GM21529 (cell line): ENCODE results near the gene KCNAB1.
"Not testable (repeated sequence)": the region's sequence is repeated elsewhere in the genome, so short reads cannot be mapped to it uniquely, and the experiment has no call there.

ENCODE experiments used
- ATAC-seq: cut with Tn5 transposase; IDR thresholded peaks from one replicate; pipeline ENCODE4 v1.9.1; 2021; ENCODE audit not compliant: unreplicated experiment

The KCNAB1 gene

DNA sequence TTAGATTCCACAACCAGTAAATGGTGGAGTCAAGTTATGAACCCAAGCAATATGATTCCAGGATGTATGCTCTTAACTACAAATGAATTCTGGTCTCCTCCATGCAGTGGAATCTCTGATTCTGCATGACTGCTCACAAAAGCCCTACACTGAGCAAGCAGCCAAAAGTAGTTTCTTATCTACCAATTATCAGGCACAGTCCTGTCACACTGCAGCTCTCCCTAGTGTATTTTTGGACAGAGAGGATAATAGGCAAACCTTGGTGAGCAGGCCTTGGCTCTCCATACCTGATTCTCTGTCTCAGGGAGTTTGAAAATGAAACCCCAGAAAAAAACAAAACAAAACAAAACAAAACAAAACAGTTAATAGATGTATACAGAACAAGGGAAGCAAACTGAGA is 438.0 kb downstream of the KCNAB1 start:
- no peak for ATAC-seq

DNA sequence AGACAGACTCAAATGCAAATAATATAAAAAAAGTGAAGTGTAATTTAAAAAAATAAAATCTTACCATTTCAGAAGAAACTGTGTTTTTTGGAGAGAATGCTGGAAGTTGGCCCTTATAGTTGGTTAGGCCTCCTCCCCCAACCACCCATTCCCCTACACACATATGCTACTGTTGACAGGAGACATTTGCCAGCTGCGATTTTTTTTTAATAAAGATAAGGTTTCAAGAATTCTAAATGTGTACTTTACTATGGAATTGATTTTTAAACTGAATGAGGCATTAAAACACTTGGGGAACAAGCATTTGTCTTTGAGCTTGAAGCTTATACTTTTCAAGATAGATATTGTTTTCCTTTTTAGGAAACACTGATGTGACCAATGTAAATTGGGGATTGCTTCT is 438.9 kb downstream of the KCNAB1 start:
- no peak for ATAC-seq

DNA sequence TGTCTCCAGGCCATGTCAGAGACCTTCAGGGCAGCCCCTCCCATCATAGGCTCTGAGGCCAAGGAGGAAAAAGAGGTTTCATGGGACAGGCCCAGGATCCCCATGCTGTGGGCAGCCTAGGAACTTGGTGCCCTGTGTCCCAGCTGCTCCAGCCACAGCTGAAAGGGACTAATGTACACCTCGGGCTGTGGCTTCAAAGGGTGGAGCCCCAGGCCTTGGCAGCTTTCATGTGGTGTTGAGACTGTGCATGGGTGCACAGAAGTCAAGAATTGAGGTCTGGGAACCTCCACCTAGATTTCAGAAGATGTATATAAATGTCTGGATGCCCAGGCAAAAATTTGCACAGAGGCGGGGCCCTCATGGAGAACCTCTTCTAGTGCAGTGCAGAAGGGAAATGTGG is 441.2 kb downstream of the KCNAB1 start:
- ATAC-seq = peak; percentile 49

DNA sequence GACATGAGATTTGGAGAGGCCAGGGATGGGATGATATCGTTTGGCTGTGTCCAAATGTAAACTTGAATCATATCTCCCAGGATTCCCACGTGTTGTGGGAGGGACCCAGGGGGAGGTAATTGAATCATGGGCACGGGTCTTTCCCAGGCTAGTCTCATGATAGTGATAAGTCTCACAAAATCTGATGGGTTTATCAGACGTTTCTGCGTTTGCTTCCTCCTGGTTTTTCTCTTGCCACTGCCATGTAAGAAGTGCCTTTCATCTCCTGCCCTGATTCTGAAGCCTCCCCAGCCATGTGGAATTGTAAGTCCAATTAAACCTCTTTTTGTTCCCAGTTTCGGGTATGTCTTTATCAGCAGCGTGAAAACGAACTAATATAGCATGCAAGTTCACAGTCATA is 442.1 kb downstream of the KCNAB1 start:
- ATAC-seq = not testable (repeated sequence)

DNA sequence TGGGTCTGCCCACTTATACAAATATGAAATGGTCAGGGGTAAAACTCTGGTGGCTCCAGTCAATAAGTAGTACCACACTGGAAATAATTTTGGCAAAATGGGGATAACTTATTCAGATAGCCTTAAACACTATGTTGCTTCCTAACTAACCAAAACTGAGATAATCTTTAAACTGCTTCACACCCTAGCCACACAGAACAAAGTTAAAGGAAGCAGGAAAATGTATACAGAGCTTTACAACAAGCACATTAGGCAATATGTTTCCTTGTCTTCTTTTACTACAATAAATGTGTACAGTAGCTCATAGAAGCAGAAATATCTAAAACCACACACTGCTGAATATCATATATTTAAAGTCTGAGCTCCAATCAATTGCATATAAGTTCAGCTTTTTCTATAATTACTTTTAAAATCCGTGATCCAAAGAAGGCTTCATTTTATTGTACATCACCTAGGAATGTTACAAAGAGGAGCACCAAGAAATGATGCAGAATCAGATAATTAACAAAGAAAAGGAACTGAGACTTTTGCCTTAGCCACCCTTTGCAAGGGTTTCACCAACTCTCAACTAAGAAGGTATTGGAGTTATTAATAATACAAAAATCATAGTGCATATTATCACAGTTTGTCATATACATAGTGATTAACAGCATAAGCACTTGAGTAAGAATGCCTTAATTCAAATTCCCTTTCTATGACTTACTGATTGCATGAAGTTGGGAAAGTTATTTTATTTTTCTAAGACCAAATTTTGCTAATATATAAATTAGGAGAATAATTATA is 443.7 kb downstream of the KCNAB1 start:
- no peak for ATAC-seq

DNA sequence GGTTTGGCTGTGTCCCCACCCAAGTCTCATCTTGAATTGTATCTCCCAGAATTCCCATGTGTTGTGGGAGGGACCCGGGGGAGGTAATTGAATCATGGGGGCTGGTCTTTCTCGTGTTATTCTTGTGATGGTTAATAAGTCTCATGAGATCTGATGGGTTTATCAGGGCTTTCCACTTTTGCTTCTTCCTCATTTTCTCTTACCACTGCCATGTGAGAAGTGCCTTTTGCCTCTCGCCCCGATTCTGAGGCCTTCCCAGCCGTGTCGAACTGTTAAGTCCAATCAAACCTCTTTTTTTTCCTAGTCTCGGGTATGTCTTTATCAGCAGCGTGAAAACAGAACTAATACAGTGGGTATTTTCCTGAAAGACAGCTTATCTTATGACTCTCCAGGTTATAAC is 448.6 kb downstream of the KCNAB1 start:
- not testable (repeated sequence) for ATAC-seq

DNA sequence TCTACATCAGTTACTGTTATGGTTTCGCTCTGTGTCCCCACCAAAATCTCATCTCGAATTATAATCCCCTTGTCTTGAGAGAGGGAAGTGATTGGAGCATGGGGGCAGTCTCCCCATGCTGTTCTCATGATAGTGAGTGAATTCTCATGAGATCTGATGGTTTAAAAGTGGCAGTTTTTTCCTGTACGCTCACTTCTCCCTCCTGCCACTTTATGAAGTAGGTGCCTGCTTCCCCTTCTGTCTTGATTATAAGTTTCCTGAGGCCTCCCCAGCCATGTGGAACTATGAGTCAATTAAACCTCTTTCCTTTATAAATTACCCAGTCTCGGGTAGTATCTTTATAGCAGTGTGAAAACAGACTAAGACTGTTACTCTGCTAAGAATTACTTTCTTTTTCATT is 449.5 kb downstream of the KCNAB1 start:
- ATAC-seq = not testable (repeated sequence)

DNA sequence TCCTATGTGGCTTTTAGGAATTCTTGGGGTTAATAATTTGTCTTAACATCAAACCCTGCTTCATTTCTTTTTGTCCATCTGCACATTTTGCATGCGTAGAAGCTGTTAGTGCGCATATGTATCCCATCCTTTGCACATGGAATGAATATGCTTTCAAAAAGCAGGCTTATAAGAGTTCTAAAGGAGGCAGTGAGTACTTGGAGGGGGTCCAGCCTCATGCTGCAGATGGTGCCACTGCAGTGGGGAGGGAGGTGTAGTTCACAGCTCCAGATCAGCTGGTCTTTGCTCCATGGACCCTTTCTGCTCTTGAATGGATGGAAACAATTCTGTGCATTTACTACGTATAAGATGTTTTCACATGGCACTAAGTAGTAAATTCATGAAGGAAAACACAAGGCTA is 455.3 kb downstream of the KCNAB1 start:
- no peak for ATAC-seq

DNA sequence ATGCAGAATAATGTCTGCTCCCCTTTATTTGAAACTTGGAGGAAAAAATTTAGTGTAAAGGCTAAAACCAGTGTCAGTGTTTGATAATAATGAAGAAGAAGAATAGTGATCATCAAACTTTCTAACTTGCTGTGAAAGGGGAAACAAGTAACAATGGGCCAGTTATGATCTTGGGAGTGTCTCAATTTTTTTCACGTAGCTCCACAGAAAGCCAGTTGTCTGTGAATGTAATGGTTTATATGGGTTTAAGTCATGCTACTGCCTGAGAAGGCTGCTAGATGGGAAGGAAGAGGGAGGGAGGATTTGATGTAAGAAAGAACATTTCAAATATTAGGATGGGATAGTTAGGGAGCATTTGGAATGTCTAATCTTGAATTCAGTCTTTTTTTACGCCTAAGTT is 455.7 kb downstream of the KCNAB1 start:
- ATAC-seq = no peak

DNA sequence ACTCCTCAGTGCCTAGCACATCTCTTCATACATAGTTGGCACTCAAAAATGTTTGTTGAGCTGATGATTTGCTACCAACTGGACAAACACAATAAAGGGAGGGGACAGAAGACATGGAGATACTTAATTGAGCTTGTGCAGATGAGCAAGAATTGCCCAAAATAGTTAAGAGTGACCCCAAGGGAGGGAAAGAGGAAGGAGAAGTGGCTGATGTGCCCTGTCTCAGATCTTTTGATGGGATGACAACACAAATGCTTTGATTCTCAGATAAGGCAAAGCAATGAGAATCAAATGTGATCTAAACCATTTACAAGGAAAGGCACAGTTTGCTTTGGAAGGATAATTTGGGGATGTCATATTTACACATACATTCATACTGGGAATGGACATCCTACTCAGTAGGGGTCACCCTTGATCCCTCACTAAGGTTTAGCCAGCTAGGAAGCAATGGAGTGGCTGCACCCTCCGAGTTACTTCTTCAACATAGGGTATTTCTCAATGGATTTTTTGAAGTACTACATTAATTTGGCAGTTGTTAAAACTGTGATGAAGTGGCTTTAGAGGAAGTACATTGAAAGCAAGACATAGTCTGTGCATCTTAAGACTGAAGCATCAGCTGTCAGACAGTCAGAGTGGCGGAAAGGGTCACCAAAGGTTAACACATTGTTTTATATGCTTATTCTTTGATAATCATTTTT is 456.4 kb downstream of the KCNAB1 start:
- ATAC-seq = no peak

DNA sequence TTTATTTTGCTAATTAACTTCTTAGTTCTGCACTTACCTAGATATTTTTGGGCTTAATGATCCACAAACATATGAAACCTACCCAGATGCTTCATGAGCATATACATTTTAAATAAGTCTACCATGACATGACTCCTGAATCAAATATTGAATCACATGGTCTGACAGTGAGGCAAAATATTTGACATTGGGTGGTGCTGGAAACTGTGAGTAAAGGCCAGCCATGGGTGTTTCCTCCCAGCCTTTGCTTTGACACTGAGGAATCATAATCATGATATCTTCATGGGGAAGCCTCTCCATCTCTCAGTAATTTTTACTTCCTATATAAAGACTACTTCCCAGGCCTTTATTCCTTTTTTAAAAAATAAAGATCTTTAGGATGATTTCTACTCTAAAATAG is 457.4 kb downstream of the KCNAB1 start:
- ATAC-seq = no peak

DNA sequence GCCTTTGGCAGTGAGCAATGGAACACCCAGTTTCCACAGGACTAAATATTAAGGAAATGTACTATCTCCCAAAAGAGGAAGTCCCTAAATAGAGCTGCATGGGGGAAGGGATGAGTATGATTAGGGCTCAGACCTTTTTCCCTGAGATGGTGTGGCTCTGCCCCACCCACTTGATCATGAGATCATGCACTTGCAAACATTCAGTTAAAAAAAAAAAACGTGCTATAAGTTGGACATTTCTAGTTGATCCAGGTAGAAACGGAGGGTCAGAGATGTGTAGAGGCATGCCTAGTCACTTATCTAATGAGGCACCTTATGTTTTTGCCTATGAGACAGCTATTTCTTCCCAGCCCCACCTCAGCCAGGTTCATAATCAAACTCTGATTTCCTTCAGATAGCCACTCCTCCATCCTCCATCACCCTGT is 459.1 kb downstream of the KCNAB1 start:
- ATAC-seq = no peak

DNA sequence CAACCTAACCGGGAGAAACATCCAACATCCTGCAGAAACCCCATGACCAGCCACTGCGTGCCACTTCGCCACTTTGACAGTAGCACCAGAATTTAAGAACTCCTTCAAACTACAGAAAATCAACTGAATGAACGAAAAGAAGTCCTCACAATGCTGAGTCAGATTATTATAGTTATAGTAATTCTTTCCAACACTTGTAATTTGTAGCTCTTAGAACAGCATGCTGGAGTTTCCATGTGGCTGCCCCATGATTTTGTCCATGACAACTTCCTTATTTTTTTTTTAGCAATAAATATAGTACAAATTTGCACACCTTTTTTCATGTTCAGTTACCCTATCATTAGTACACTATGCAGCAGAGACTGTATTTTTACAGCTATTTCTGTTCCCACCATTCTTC is 460.7 kb downstream of the KCNAB1 start:
- no peak for ATAC-seq

DNA sequence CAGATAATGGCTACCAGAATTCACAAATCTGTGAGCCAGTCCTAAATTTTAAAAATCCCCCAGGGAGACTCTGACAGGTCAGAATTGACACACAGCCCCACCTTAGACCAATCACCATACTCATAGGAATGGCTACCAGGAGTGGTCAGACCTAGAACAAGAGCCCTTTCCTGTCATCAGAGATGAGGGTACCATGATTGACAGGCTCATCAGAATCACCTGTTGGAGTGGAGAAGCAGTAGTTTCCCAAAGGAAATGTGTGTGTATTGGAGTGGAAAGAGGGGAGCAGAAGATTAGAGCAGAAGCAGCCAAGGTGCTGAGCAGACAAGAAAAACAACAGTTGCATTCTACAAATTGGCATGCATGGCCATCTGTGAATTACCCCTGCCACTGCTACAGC is 461.6 kb downstream of the KCNAB1 start:
- no peak for ATAC-seq

DNA sequence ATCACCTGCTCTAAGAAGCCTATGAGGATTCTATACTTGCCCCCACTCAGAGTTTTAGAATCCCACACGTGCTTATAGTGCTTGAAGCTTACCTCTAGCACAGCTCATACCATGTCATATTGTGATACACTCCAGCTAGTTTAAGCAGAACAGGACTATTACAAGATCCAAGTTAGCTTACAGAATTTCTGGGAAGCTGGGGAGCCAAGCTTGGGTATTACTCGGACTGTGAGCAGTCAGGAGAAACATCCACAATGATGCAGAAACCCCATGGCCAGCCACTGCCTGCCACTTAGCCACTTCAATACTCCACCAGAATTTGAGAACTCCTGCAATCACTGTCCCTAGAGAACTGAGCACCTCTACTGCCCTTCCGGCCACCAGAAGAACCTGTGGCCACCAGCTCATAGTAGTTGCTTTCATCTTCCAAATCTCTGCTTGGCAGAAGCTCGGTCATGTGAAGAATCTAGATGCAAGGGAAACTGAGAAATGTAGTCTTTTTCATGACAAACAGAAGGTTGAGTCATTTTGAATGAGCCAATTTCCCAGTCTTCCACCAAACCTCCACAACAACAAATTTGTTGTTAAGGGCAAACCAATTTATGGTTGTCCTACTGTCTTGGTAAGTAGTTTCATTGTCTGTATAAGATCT is 462.3 kb downstream of the KCNAB1 start:
- peak; percentile 76 for ATAC-seq

DNA sequence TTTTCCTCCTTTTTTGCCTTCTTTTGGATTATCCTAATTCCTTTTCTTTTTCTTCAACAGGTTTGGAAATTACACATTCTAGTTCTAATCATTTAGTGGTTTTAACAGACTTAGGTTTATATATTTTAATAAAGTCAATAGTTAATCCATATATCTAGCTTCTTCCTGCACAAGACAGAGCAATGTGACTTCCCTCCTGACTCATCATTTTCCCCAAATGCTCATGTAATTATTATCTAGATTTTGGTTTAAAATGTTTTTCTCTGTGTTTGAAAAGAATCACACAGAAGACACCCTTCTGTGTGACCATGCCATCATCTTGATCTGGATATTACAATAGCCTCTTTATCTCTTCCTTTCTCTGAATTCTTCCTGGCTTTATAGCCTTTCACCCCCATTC is 463.1 kb downstream of the KCNAB1 start:
- ATAC-seq = no peak

DNA sequence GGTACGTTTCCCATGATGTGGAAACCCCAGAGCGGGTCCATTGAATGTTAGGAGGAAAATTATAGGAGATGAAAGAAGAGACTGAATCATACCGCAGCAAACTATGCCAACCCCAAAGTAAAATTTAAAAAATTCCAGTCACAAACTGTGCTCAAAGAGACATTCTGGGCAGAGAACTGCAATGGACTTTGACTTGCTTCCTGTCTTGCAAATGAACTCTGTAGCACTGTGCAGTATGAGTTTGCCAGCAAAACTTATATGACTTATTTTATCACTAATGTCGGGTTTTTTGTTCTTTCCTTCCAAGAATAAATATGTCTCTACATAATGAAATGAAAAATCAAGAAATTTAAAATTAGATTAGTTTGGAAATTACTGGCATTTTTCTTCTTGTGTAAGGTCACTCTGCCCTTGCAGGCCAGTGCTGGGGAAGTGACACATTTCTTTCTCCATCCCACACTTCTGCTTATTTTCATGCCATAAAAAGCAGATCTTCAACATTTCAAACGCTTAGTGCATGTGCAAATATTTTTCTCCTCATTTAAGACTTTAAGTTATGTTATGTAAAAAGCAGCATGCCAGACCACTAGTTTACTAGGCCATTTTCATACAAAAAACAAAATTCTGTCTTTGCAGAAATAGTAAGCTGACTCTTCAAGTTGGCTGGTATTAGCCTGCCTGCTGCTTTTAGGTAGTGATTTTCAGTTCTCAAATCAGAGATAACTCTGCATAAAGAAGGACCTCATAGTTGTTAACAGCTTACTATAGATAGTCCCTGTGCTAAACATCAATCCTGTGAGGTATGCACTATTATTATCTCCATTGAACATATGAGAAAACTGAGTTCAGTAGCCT is 466.8 kb downstream of the KCNAB1 start:
- ATAC-seq = peak; percentile 60

DNA sequence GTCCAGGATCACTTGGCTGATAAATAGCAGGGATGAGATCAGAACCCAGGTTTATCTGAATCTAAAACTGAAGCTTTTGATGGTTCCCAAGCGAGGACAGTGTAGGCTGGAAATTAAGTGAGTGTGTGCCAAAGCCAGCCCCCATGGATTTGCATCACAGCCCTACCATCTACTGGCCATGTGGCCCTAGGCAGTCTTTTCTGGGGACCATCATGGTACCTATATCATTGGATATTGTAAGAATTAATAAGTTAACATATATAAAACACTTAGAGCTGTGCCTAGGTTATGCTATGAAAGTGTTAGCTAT is 467.3 kb downstream of the KCNAB1 start:
- ATAC-seq = peak; percentile 25
